DOHH2 (cell line): Measurements from ENCODE around the gene ZBTB16.

Experiments used
- CTCF ChIP-seq: fragments of 200-600 bp; sonication (generic); IDR thresholded peaks from one replicate; pipeline ENCODE4 v1.5.1; 2014; ENCODE audit warnings: antibody characterized with exemption, mild to moderate bottlenecking, low read depth, low read length; ENCODE audit not compliant: poor library complexity, severe bottlenecking
- EZH2phosphoT487 ChIP-seq: fragments of 200-600 bp; sonication (generic); IDR thresholded peaks from 2 replicates; pipeline ENCODE4 v1.6.1; 2017; ENCODE audit warnings: borderline replicate concordance, mild to moderate bottlenecking, antibody characterized with exemption, low read length, moderate library complexity, mixed read lengths

DNA sequence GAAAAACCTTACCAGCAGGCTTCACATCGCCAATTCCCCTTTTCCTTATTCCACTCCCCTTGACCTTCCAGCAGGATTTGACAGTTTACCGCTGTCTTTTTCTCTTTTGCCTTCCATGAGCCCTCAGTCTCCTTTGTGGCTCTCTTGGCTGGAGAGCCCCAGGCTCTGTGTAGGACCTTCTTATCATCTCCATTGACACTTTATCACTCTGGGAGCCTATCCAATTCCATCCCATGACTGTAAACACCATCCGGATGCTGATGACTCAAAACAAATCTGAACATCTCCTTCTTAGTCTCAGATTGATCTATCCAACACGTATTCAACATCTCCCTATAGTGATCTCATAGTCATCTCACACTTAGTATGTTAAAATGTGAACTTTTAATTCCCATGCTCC is 48.6 kb upstream of the ZBTB16 start:
- no peak for TF ChIP-seq CTCF
- TF ChIP-seq EZH2phosphoT487, result no peak
